NCI-H1105 treated with DMSO at 0.1 percent for 48 hours (cell line): ENCODE measurements around the gene INTS3.

Experiments used
- DNase-seq: peaks from one replicate; lab custom pipeline; 2025; lab: John Stamatoyannopoulos, UW

INTS3 gene

GRCh38 chr1:153727463-153728304 lies at the start of gene INTS3:
Gene INTS3, plus strand, starts transcription at chr1:153728050. Its CDS starts 585 bp downstream, at chr1:153728635.
- DNase-seq, result peak; percentile 99

DNA sequence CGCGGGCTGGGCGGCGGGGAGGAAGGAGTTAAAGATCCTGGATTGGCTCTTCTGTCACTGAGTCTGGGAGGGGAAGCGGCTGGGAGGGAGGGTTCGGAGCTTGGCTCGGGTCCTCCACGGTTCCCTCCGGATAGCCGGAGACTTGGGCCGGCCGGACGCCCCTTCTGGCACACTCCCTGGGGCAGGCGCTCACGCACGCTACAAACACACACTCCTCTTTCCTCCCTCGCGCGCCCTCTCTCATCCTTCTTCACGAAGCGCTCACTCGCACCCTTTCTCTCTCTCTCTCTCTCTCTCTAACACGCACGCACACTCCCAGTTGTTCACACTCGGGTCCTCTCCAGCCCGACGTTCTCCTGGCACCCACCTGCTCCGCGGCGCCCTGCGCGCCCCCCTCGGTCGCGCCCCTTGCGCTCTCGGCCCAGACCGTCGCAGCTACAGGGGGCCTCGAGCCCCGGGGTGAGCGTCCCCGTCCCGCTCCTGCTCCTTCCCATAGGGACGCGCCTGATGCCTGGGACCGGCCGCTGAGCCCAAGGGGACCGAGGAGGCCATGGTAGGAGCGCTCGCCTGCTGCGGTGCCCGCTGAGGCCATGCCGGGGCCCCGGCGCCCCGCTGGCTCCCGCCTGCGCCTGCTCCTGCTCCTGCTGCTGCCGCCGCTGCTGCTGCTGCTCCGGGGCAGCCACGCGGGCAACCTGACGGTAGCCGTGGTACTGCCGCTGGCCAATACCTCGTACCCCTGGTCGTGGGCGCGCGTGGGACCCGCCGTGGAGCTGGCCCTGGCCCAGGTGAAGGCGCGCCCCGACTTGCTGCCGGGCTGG lies 49.1 kb upstream of the INTS3 start, which contains the start of gene NPR1:
Gene NPR1, plus strand, starts transcription at position 170 of the 818 bp plus-strand sequence. Its CDS starts 421 bp downstream, at position 591.
- DNase-seq, result peak; percentile 38

DNA sequence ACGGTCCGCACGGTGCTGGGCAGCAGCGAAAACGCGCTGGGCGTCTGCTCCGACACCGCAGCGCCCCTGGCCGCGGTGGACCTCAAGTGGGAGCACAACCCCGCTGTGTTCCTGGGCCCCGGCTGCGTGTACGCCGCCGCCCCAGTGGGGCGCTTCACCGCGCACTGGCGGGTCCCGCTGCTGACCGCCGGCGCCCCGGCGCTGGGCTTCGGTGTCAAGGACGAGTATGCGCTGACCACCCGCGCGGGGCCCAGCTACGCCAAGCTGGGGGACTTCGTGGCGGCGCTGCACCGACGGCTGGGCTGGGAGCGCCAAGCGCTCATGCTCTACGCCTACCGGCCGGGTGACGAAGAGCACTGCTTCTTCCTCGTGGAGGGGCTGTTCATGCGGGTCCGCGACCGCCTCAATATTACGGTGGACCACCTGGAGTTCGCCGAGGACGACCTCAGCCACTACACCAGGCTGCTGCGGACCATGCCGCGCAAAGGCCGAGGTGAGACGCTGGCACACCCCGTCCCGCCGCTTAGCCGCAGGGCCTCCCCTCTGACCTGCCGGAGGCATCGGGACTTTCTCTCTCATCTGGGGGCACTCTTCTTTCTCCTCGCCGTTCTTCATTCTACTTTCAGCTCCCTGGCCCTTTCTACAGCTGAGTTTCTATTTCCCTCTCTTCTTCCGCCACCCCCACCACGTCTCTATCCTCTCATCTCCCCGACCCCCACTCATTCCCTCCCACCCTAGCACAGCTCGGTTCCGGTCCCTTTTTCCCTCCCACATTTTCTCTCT lies 48.3 kb upstream of the INTS3 start:
- DNase-seq, result no peak

GRCh38 chr1:153680120-153680403 lies 47.8 kb upstream of the INTS3 start:
- no peak for DNase-seq

DNA sequence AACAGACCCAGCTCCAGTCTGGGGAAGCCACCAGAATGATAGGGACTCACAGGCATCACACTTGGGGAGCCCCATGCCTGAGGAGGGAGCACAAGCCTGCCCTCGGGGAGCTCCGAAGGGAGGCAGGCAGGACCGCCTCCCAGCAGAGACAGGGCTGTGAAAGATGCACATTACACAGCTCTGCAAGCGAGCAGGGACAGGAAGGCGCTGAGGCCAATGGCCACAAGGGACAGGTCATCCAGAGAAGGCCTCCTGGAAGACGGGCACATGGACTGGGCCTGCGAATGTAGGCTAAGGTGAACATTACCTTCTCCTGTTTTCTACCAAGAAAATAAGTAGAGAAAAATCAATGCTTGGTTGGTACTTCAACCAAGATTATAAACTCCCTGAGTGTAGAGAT lies 45.1 kb upstream of the INTS3 start:
- DNase-seq, result no peak

- DNase-seq, result no peak
These were observed 44.0 kb upstream of the INTS3 start for GRCh38 chr1:153683854-153684253.

- no peak for DNase-seq
These were observed 43.0 kb upstream of the INTS3 start for GRCh38 chr1:153684892-153685291.

DNA sequence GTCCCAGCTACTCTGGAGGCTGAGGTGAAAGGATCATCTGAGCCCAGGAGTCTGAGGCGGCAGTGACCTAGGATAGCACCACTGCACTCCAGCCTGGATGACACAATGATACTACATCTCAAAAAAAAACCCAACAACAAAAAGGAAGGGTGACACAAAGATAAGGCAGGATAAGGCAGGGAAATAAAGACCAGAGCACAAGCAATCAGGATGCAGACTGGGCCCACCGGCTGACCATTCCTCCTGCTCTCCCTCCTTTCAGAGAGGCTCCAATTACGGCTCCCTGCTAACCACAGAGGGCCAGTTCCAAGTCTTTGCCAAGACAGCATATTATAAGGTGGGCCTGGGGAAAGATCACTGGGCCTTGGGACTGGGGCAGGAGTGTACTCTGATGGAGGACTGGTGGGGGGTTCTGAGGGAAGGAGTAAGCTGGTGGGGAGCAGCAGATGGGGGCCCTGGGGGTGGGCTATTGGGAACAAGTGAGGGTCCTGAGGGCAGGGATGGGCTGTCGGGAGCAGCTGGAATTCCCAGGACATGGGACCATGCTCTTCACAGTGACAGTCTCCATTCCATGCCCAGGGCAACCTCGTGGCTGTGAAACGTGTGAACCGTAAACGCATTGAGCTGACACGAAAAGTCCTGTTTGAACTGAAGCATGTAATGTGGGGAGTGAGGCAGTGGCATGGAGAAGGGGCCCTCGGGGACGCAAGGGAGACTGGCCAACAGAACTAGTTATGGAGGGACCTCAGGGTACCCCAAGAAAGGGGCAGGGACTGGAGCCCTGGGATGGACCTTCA lies 42.1 kb upstream of the INTS3 start:
- no peak for DNase-seq

DNA sequence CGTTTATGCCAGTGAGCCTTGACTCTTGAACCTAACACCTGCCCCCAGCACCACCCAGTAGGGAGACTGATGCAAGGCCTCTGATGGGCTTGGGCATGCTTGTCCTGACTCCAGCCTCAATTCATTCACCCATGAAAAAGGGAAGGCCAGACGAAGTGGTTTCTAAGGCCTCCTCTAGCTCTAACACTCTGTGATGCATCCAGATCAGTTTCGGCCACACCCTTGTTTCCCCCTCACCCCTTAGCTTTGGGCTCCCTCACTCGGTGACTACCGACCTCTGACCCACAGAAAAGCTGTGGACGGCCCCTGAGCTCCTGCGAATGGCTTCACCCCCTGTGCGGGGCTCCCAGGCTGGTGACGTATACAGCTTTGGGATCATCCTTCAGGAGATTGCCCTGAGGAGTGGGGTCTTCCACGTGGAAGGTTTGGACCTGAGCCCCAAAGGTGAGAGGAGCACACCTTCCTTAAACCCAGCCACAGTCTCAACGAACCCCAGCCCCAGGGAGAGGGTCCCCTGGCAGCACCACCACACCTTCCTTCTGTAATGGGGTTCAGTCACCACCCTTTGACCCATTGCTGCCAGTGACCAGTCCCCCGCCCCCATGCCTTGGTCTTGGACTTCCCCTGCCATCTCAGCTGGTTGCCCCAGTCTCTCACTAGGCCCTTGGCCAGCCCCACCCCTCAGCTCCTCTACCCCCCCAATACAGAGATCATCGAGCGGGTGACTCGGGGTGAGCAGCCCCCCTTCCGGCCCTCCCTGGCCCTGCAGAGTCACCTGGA lies 40.3 kb upstream of the INTS3 start:
- no peak for DNase-seq

DNA sequence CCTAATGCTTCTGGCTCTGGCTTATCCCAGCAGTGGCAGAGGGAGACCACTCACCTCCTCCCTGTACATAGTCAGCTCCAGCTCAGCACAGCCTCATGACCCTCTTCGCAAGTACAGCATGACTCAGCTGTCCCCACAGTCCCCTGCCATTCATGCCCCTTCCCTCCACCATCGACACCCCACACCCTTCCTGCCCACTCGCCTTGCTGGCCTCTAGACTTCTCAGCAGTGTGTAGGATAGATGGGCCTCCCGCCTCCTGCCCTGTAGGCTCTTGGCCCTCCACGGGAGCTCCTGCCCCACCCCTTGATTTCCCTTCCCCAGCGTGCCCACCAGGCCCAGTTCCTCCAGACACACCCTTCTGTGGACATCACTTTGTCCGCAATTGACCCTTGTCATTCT lies 39.6 kb upstream of the INTS3 start:
- no peak for DNase-seq

DNA sequence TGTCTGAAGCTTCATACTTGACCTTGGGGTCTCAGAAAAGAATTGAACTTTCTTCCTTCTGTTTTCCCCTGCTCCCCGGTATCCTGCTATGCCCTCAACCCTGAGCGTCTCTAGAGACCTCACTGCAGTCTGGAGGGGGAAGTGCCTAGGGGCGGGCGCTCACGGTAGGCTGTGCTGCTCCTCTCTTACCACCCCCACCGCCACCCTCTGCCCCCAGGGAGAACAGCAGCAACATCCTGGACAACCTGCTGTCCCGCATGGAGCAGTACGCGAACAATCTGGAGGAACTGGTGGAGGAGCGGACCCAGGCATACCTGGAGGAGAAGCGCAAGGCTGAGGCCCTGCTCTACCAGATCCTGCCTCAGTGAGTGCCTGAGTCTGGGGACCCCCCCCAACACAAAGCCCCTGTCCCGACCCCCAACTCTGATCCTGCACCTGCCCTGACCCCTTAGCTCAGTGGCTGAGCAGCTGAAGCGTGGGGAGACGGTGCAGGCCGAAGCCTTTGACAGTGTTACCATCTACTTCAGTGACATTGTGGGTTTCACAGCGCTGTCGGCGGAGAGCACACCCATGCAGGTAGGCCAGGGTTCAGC lies 39.0 kb upstream of the INTS3 start:
- no peak for DNase-seq

DNA sequence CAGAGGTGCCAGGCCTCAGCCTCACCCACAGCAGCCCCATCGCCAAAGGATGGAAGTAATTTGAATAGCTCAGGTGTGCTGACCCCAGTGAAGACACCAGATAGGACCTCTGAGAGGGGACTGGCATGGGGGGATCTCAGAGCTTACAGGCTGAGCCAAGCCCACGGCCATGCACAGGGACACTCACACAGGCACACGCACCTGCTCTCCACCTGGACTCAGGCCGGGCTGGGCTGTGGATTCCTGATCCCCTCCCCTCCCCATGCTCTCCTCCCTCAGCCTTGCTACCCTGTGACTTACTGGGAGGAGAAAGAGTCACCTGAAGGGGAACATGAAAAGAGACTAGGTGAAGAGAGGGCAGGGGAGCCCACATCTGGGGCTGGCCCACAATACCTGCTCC lies 34.4 kb upstream of the INTS3 start:
- no peak for DNase-seq

DNA sequence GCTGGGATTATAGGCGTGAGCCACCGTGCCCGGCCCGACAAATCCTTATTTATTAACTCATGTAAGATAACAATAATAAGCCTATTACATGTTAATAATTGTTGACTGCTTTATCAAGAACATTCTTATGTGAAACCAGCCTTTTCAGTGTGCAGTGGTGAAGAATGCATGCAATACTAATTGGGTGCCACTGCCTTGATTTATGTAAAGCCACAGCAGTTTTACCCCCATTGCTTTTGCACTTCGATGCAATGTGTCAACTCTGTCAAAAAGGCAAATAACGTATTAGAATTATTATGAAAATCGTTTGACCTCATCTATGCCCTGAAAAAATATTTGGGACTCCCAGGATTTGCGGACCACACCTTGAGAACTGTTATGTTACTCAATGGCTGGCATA lies 31.1 kb upstream of the INTS3 start:
- DNase-seq, result no peak

- no peak for DNase-seq
These were observed 30.4 kb upstream of the INTS3 start for GRCh38 chr1:153697191-153698019.

DNA sequence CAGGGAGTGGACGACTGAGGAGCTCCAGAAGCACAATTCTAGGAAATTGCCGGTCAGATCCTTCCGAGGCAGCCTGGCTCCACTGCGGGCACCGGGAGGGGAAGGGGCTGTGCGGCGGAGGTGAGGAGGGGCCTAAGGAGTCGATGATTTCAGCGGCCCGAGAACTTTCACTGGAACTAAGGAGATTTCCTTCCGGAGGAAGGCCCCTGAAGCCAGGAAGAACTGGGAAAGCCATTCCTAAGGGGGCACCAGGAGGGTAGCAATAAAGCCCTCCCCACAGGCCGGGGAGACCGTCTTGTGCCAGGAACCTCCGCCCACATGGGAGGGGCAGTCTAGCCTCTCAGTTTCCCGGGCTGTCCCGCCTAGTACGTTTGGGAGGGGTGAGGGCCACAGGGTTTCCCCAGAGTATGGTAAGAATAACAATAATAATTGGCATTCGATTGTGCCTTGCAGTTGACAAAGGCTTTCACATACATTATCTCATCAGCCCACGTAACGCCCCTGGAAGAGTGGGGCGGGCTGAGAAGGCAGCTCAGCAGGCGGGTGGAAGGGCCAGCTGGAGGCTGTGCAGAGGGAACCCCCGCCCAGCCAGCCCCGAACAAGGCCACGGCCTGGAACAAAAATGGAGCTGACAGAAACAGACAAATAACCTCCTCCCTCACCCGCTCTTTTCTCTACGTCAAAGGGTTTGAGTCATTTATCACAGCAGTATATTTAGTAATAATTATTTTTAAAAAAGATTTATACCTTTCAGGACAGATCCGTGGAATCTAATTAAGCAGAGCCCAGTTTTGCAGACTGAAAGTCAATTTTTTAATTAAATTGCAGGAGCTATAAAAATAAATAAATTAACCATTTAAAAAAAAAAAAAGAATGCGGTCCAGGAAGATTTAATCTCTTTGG lies 29.6 kb upstream of the INTS3 start:
- DNase-seq, result no peak

- no peak for DNase-seq
These were observed 28.7 kb upstream of the INTS3 start for GRCh38 chr1:153698923-153699714.

GRCh38 chr1:153699768-153700167 lies 28.1 kb upstream of the INTS3 start:
- DNase-seq, result no peak

DNA sequence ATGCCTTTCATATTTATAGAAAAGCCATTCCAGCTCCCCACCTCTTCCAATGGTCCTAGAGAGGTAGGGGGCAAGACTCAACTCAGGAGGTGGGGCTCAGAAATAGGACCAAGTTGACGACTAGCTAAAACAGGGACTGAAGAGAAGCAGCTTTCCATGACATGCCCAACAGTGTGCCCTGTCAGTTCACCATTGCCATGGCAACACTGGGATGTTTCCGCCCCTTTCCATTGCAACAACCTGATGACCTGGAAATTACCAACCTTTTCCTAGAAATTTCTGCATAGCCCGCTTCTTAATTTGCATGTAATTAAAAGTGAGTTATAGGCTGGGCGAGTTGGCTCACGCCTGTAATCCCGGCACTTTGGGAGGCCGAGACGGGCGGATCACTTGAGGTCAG lies 22.4 kb upstream of the INTS3 start:
- DNase-seq, result no peak
